ENCODE measurements around the gene ZCCHC3. TPM values are rescaled to one million over a fixed set of nuclear protein-coding genes. Genes with fewer than 3 reads are reported as not detected.

The ZCCHC3 gene
- total RNA-seq, 2 experiments from 2014 or later, result 15.2 to 15.9 TPM

DNA sequence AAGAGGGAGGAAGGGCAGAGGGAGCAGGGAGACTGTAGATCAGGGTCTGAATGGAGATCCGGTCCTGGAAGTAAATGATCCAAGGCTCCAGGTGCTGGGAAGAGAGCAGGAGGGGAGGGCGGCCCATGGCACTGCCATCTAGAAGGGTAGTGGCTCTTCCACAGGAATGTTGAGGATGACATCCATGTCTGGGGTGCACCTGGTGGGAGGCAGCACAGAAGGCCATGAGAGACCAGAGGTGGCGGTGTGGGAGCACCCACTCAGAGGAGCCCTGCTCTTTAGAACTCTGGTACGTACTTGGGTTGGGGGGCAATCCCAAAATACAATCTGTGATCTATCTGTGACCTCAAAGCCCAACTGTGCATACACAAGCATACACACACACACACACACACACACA is 26.3 kb upstream of the ZCCHC3 start:
- peaks cover 10% of the 10 kb centered on the region for H3K4me1 Mint-ChIP-seq (ENCODE audit: low read depth)
- H3K4me3 Mint-ChIP-seq, result no peak overlapping the region
- no peak for DNase-seq
- H3K27me3 Mint-ChIP-seq, result peaks cover 6% of the 10 kb centered on the region
- intact Hi-C loops (cut with micrococcal nuclease), result no loop called here
- H3K27ac Mint-ChIP-seq, result no peak overlapping the region
- ChIA-PET CTCF (no interaction called here), POLR2A (no interaction called here)
- H3K36me3 Mint-ChIP-seq, result no peaks in the 10 kb centered on the region
- H3K9me3 Mint-ChIP-seq, result no peaks in the 10 kb centered on the region

DNA sequence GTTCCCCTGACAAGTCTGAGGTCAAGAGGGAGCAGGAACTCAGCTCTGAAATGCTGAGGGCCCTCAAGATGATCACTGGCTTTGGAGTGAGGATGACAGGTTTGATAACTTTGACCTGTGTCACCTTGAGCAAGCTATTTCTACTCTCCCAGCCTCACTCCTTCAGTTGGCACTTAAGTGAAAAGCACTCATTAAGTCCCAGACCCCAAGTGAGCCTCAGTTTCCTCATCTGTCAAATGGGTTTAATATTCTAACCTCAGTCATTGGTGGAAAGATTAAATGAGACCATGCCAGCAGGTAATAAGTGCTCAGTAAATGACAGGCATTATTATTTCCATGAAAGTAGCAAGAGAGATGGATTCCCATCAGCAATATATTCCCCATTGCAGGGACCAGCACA is 25.8 kb upstream of the ZCCHC3 start:
- POLR2A ChIA-PET, result no interaction called here
- Mint-ChIP-seq H3K36me3 (no peaks in the 10 kb centered on the region), H3K27ac (no peak overlapping the region), H3K4me1 (ENCODE audit: low read depth) (peaks cover 7% of the 10 kb centered on the region), H3K27me3 (peaks cover 3% of the 10 kb centered on the region), H3K4me3 (no peak overlapping the region), H3K9me3 (no peaks in the 10 kb centered on the region)
- intact Hi-C loops (cut with micrococcal nuclease), result no loop called here
- no peak for DNase-seq
- CTCF ChIA-PET, result no interaction called here

- intact Hi-C loops (cut with micrococcal nuclease), result no loop called here
- Mint-ChIP-seq H3K4me1 (ENCODE audit: low read depth) (no peaks in the 10 kb centered on the region), H3K27me3 (peaks cover 3% of the 10 kb centered on the region), H3K4me3 (no peak overlapping the region), H3K27ac (no peak overlapping the region), H3K36me3 (no peaks in the 10 kb centered on the region), H3K9me3 (no peaks in the 10 kb centered on the region)
- ChIA-PET POLR2A (no interaction called here), CTCF (interaction anchor here (0.7 kb wide), 1 partner anchor 64 kb away, joined by 3 read pairs; no protein-coding TSS in a partner anchor)
- no peak for DNase-seq
Measured at GRCh38 chr20:272718-273117, 24.7 kb upstream of the ZCCHC3 start.

- CTCF ChIA-PET, result no interaction called here
- H3K27me3 Mint-ChIP-seq, result no peaks in the 10 kb centered on the region
- no peaks in the 10 kb centered on the region for H3K9me3 Mint-ChIP-seq
- H3K27ac Mint-ChIP-seq, result no peak overlapping the region
- intact Hi-C loops (cut with micrococcal nuclease), result no loop called here
- H3K4me1 Mint-ChIP-seq (ENCODE audit: low read depth), result no peaks in the 10 kb centered on the region
- H3K4me3 Mint-ChIP-seq, result no peak overlapping the region
- peaks cover 4% of the 10 kb centered on the region for H3K36me3 Mint-ChIP-seq
- POLR2A ChIA-PET, result no interaction called here
- no peak for DNase-seq
Measured at GRCh38 chr20:273884-274283, 23.5 kb upstream of the ZCCHC3 start.

- POLR2A ChIA-PET, result no interaction called here
- Mint-ChIP-seq H3K4me1 (ENCODE audit: low read depth) (no peaks in the 10 kb centered on the region), H3K4me3 (no peak overlapping the region), H3K36me3 (peaks cover 4% of the 10 kb centered on the region), H3K27ac (no peak overlapping the region), H3K9me3 (no peaks in the 10 kb centered on the region), H3K27me3 (no peaks in the 10 kb centered on the region)
- CTCF ChIA-PET, result no interaction called here
- no peak for DNase-seq
- intact Hi-C loops (cut with micrococcal nuclease), result no loop called here
Measured at GRCh38 chr20:275791-276190, 21.6 kb upstream of the ZCCHC3 start.

DNA sequence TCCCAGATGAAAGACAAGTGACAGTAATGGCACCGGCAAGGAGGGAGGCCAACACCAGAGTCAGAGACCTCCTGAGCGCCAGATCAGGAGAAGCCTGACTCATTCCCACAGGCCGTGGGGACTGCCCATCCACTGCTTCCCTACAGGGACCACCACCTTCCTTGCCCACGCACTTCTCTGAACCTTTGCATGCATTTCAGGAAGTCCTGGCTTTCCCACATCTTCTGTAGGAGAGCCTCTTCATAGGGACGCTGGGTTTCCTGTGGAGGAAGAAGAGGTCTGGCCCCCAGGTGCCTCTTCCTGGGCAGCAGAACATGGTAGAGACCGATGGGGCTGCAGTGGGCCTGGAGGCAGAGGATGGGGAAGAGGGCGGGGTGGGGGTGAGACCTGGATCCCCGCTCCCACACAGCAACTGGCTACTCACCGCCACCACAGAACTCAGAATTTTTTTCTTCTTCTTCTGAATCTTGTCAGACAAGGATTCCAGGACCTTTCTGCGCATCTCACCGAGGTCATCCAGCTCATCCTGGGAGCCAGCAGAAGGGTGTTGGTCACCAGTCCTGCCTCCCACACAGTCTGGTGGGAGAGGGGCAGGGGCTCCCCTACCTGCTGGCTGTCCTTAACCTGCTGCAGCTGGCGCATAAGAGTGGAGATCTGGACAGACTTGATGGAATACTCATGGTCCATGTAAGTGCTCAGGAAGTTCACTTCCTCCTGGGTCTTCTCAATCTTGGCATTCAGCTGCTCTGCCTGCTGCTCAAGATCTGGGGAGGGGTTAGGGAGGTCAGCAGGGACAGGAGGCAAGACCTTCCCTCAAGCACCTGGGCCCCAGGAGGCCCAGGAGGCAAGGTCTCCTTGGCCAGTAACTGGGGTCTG is 20.5 kb upstream of the ZCCHC3 start:
- Mint-ChIP-seq H3K9me3 (no peaks in the 10 kb centered on the region), H3K4me1 (ENCODE audit: low read depth) (no peaks in the 10 kb centered on the region), H3K27ac (no peak overlapping the region), H3K4me3 (no peak overlapping the region), H3K27me3 (no peaks in the 10 kb centered on the region), H3K36me3 (peaks cover 4% of the 10 kb centered on the region)
- intact Hi-C loops (cut with micrococcal nuclease), result no loop called here
- CTCF ChIA-PET, result interaction anchor here (0.6 to 1.0 kb wide), 2 partner anchors 10 to 53 kb away, joined by 3 to 4 read pairs; no protein-coding TSS in a partner anchor
- POLR2A ChIA-PET, result no interaction called here
- peak; percentile 6 for DNase-seq

DNA sequence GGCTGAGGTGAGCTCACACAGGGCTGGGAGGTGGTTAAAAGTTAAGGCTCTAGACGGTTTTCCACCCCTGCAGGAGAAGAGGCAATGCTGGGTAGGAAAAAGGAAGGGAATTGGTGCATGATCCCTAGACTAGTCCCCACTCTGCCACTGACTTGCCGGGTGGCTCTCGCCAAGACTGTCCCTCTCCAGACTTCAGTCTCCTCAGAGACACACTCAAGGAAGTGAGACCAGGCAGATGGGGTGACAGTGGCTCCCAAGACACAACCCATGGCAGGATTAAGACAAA is 19.9 kb upstream of the ZCCHC3 start:
- no peaks in the 10 kb centered on the region for H3K4me1 Mint-ChIP-seq (ENCODE audit: low read depth)
- no peak overlapping the region for H3K27ac Mint-ChIP-seq
- H3K9me3 Mint-ChIP-seq, result no peaks in the 10 kb centered on the region
- intact Hi-C loops (cut with micrococcal nuclease), result no loop called here
- POLR2A ChIA-PET, result no interaction called here
- CTCF ChIA-PET, result interaction anchor here (1.0 kb wide), 1 partner anchor 11 kb away, joined by 4 read pairs; no protein-coding TSS in a partner anchor
- DNase-seq, result peak; percentile 4
- H3K4me3 Mint-ChIP-seq, result no peak overlapping the region
- H3K27me3 Mint-ChIP-seq, result no peaks in the 10 kb centered on the region
- peaks cover 4% of the 10 kb centered on the region for H3K36me3 Mint-ChIP-seq

DNA sequence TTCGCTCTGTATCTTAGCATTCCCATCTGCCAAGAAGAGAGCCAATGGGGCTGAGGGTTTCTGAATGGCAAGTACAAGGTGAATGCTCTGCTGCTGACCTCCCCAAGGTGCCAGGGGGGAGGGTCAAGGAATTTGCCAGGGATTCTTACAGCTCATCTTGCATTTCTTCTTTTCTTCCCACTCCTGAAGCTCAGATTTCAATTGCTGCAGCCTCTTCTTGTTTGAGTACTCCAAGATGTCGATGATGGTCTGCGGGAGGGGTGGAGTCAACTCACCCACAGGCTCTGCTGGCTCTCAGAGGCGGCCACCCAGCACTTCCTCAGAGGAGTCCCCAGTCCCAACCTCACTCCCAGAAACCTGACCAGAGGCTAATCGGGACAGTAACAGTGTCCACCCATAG is 19.2 kb upstream of the ZCCHC3 start:
- ChIA-PET POLR2A (no interaction called here), CTCF (interaction anchor here (0.8 to 0.9 kb wide), 2 partner anchors 12 to 51 kb away, joined by 3 to 5 read pairs; partner anchors contain the start of gene DEFB129)
- Mint-ChIP-seq H3K4me1 (ENCODE audit: low read depth) (no peaks in the 10 kb centered on the region), H3K27me3 (no peaks in the 10 kb centered on the region), H3K27ac (no peak overlapping the region), H3K4me3 (no peak overlapping the region), H3K9me3 (no peaks in the 10 kb centered on the region), H3K36me3 (peaks cover 4% of the 10 kb centered on the region)
- intact Hi-C loops (cut with micrococcal nuclease), result no loop called here
- no peak for DNase-seq

- POLR2A ChIA-PET, result no interaction called here
- Mint-ChIP-seq H3K9me3 (no peaks in the 10 kb centered on the region), H3K27me3 (no peaks in the 10 kb centered on the region), H3K36me3 (peaks cover 4% of the 10 kb centered on the region), H3K4me3 (no peak overlapping the region), H3K4me1 (ENCODE audit: low read depth) (no peaks in the 10 kb centered on the region), H3K27ac (no peak overlapping the region)
- peak; percentile 6 for DNase-seq
- CTCF ChIA-PET, result interaction anchor here (0.8 to 1.0 kb wide), 4 partner anchors 12 to 71 kb away, joined by 3 to 5 read pairs (median 3); partner anchors contain the start of gene DEFB129
- intact Hi-C loops (cut with micrococcal nuclease), result no loop called here
Measured at GRCh38 chr20:278607-279571, 18.5 kb upstream of the ZCCHC3 start.

DNA sequence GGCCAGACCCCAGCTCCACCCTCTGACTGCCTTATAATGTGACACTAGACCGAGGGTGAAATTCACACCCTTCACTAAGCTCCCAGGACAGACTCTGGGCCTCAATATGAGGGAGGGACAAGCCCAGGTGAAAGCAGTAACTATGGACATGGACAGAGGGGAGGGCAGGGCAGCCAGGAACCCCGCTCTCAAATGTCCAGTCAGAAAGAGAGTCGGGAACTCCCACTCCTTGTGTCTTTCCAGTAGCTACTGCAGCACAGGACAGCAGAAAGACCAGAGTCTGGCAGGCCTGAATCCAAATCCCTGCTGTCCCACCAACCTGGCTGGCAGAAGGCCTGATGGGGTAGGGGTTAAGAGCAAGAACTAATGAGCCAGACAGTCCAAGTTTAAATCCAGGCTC is 13.2 kb upstream of the ZCCHC3 start:
- CTCF ChIA-PET, result no interaction called here
- Mint-ChIP-seq H3K9me3 (no peaks in the 10 kb centered on the region), H3K27me3 (no peaks in the 10 kb centered on the region), H3K36me3 (no peaks in the 10 kb centered on the region), H3K4me1 (ENCODE audit: low read depth) (no peaks in the 10 kb centered on the region), H3K27ac (no peak overlapping the region), H3K4me3 (no peak overlapping the region)
- DNase-seq, result no peak
- POLR2A ChIA-PET, result no interaction called here
- intact Hi-C loops (cut with micrococcal nuclease), result no loop called here

- ChIA-PET CTCF (no interaction called here), POLR2A (no interaction called here)
- H3K4me1 Mint-ChIP-seq (ENCODE audit: low read depth), result peaks cover 5% of the 10 kb centered on the region
- H3K27ac Mint-ChIP-seq, result no peak overlapping the region
- intact Hi-C loops (cut with micrococcal nuclease), result no loop called here
- DNase-seq, result no peak
- no peaks in the 10 kb centered on the region for H3K9me3 Mint-ChIP-seq
- H3K36me3 Mint-ChIP-seq, result no peaks in the 10 kb centered on the region
- no peak overlapping the region for H3K4me3 Mint-ChIP-seq
- H3K27me3 Mint-ChIP-seq, result no peaks in the 10 kb centered on the region
Measured at GRCh38 chr20:286508-286907, 10.9 kb upstream of the ZCCHC3 start.

GRCh38 chr20:288956-289692 is 8.2 kb upstream of the ZCCHC3 start:
- Mint-ChIP-seq H3K27ac (no peak overlapping the region), H3K4me1 (ENCODE audit: low read depth) (peaks cover 5% of the 10 kb centered on the region), H3K4me3 (no peak overlapping the region), H3K9me3 (no peaks in the 10 kb centered on the region), H3K36me3 (no peaks in the 10 kb centered on the region), H3K27me3 (no peaks in the 10 kb centered on the region)
- intact Hi-C loops (cut with micrococcal nuclease), result no loop called here
- CTCF ChIA-PET, result interaction anchor here (1.2 to 1.5 kb wide), 2 partner anchors 21 to 41 kb away, joined by 4 to 5 read pairs; no protein-coding TSS in a partner anchor
- no peak for DNase-seq
- POLR2A ChIA-PET, result no interaction called here
